HFFc6 (cell line): Measurements from ENCODE around the gene ANKRD45. TPM values are rescaled to one million over a fixed set of nuclear protein-coding genes. Genes with fewer than 3 reads are reported as not detected.
"Not testable (repeated sequence)": the region's sequence is repeated elsewhere in the genome, so short reads cannot be mapped to it uniquely, and the experiment has no call there.

ENCODE experiments used
- DNase-seq: peaks from one replicate; pipeline ENCODE4 v3.0.0-alpha.2; 2018
- H3K27ac Mint-ChIP-seq: 2 replicates; pipeline ENCODE4 v1.8.0; 2020; ENCODE audit warnings: mild to moderate bottlenecking, mixed read lengths
- H3K27me3 Mint-ChIP-seq: 2 replicates; pipeline ENCODE4 v1.8.0; 2021; ENCODE audit warnings: mild to moderate bottlenecking, moderate library complexity, mixed read lengths; ENCODE audit not compliant: insufficient read depth
- H3K36me3 Mint-ChIP-seq: 2 replicates; pipeline ENCODE4 v1.8.0; 2021; ENCODE audit warnings: low read depth, mixed read lengths
- H3K4me1 Mint-ChIP-seq: 2 replicates; pipeline ENCODE4 v1.8.0; 2020; ENCODE audit warnings: low read depth, mixed read lengths
- H3K4me3 Mint-ChIP-seq: 2 replicates; pipeline ENCODE4 v1.8.0; 2020; ENCODE audit warnings: mild to moderate bottlenecking, moderate library complexity, mixed read lengths
- H3K9me3 Mint-ChIP-seq: 2 replicates; pipeline ENCODE4 v1.8.0; 2020; ENCODE audit warnings: mild to moderate bottlenecking, mixed read lengths
- CTCF ChIP-seq: fragments of 200-600 bp; sonication (generic); IDR thresholded peaks from 2 replicates; pipeline ENCODE4 v1.5.0; 2021; ENCODE audit warnings: antibody characterized with exemption, mild to moderate bottlenecking
- total RNA-seq, 6 experiments: library from RNA; stranded (reverse); fragmentation: NEBNext Ultra II Directional; extraction: Animal tissue kit (Norgen Biotek cat#: 25700); gene quantifications; 2 replicates in 1 of 6; 3 replicates in 5 of 6; pipeline ENCODE4 v1.2.3, GENCODE V29; 2021

ANKRD45 gene
- total RNA-seq, 6 experiments from 2014 or later: 0.11 to 0.31 (median 0.17) TPM; not detected in 3

GRCh38 chr1:173708787-173709186 lies 39.1 kb upstream of the ANKRD45 start:
- Mint-ChIP-seq H3K27ac (no peak overlapping the region), H3K27me3 (peaks cover 17% of the 10 kb centered on the region), H3K4me3 (no peak overlapping the region), H3K4me1 (no peaks in the 10 kb centered on the region), H3K36me3 (no peaks in the 10 kb centered on the region), H3K9me3 (no peaks in the 10 kb centered on the region)
- TF ChIP-seq CTCF: no peak
- no peak for DNase-seq

- no peak for TF ChIP-seq CTCF
- H3K27ac Mint-ChIP-seq: no peak overlapping the region
- no peaks in the 10 kb centered on the region for H3K9me3 Mint-ChIP-seq
- H3K4me3 Mint-ChIP-seq: no peak overlapping the region
- DNase-seq: no peak
- peaks cover 11% of the 10 kb centered on the region for H3K27me3 Mint-ChIP-seq
- H3K4me1 Mint-ChIP-seq: no peaks in the 10 kb centered on the region
- no peaks in the 10 kb centered on the region for H3K36me3 Mint-ChIP-seq
Measured at GRCh38 chr1:173705117-173705516, 35.5 kb upstream of the ANKRD45 start.

- DNase-seq: no peak
- no peak for TF ChIP-seq CTCF
- Mint-ChIP-seq H3K27me3 (peaks cover 8% of the 10 kb centered on the region), H3K9me3 (no peaks in the 10 kb centered on the region), H3K4me1 (no peaks in the 10 kb centered on the region), H3K36me3 (no peaks in the 10 kb centered on the region), H3K27ac (no peak overlapping the region), H3K4me3 (no peak overlapping the region)
Measured at GRCh38 chr1:173702736-173703135, 33.1 kb upstream of the ANKRD45 start.

- H3K27me3 Mint-ChIP-seq: peaks cover 19% of the 10 kb centered on the region
- not testable (repeated sequence) for H3K4me1 Mint-ChIP-seq, H3K4me3 Mint-ChIP-seq, DNase-seq, H3K27ac Mint-ChIP-seq, H3K36me3 Mint-ChIP-seq, H3K9me3 Mint-ChIP-seq
Measured at GRCh38 chr1:173701299-173701698, 31.6 kb upstream of the ANKRD45 start.

- Mint-ChIP-seq H3K9me3 (no peaks in the 10 kb centered on the region), H3K4me3 (no peak overlapping the region), H3K4me1 (no peaks in the 10 kb centered on the region), H3K36me3 (no peaks in the 10 kb centered on the region), H3K27me3 (peaks cover 21% of the 10 kb centered on the region), H3K27ac (no peak overlapping the region)
- DNase-seq: no peak
- no peak for TF ChIP-seq CTCF
Measured at GRCh38 chr1:173693238-173693637, 23.6 kb upstream of the ANKRD45 start.

GRCh38 chr1:173688300-173688699 lies 18.6 kb upstream of the ANKRD45 start:
- Mint-ChIP-seq H3K4me1 (no peaks in the 10 kb centered on the region), H3K36me3 (no peaks in the 10 kb centered on the region), H3K4me3 (no peak overlapping the region), H3K27ac (no peak overlapping the region), H3K27me3 (peaks cover 18% of the 10 kb centered on the region), H3K9me3 (no peaks in the 10 kb centered on the region)
- TF ChIP-seq CTCF: no peak
- no peak for DNase-seq

GRCh38 chr1:173685121-173685520 lies 15.5 kb upstream of the ANKRD45 start:
- peaks cover 16% of the 10 kb centered on the region for H3K27me3 Mint-ChIP-seq

GRCh38 chr1:173683838-173684237 lies 14.2 kb upstream of the ANKRD45 start:
- H3K36me3 Mint-ChIP-seq, H3K9me3 Mint-ChIP-seq, DNase-seq, H3K27ac Mint-ChIP-seq, H3K4me3 Mint-ChIP-seq, H3K4me1 Mint-ChIP-seq: not testable (repeated sequence)
- peaks cover 12% of the 10 kb centered on the region for H3K27me3 Mint-ChIP-seq

More at GRCh38 chr1:173685121-173685520, 15.5 kb upstream of the ANKRD45 start:
- DNase-seq, H3K4me3 Mint-ChIP-seq, H3K4me1 Mint-ChIP-seq, H3K9me3 Mint-ChIP-seq, H3K36me3 Mint-ChIP-seq, H3K27ac Mint-ChIP-seq: not testable (repeated sequence)
